Measurements from ENCODE around the gene TEX48. TPM values are rescaled to one million over a fixed set of nuclear protein-coding genes. Genes with fewer than 3 reads are reported as not detected.

TEX48 gene
- polyA plus RNA-seq, 1 donor from 2014 or later: not detected

DNA sequence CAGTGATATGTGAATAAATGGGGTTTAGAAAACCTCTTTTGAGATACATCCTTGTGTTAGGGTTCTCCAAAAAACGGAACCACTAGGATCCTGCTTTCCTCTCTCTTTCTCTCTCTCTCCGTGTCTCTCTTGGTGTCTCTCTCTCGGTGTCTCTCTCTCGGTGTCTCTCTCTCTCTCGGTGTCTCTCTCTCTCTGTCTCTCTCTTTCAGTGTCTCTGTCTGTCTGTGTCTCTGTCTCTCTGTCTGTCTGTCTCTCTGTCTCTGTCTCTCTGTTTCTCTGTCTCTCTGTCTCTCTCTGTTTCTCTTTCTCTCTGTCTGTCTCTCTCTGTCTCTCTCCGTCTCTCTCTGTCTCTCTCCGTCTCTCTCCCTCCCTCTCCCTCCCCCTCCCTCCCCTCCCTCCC is 7.8 kb upstream of the TEX48 start:
- Histone ChIP-seq H3K9me3 (ENCODE audit: low read length) (no peaks in the 10 kb centered on the region), H4K20me1 (ENCODE audit: insufficient read depth) (no peaks in the 10 kb centered on the region), H2AFZ (ENCODE audit: low read depth, low read length) (no peak overlapping the region), H3K9ac (ENCODE audit: low read length) (no peak overlapping the region), H3K36me3 (ENCODE audit: insufficient read depth, low read length) (no peaks in the 10 kb centered on the region), H3K4me2 (ENCODE audit: low read length) (no peak overlapping the region), H3K79me2 (replicated peaks; ENCODE audit: insufficient read depth, low read length) (no peaks in the 10 kb centered on the region), H3K4me3 (ENCODE audit: low read length) (no peak overlapping the region), H3K27me3 (ENCODE audit: insufficient read depth, low read depth, low read length) (no peaks in the 10 kb centered on the region), H3K9me2 (ENCODE audit: insufficient read depth, low read length) (no peaks in the 10 kb centered on the region), H3K27ac (ENCODE audit: low read length) (no peak overlapping the region), H3F3A (ENCODE audit: insufficient read depth, low read length, poor library complexity, severe bottlenecking) (no peaks in the 10 kb centered on the region)
- no peak for TF ChIP-seq EP300 (conservative IDR thresholded peaks at IDR 0.05; ENCODE audit: poor library complexity, severe bottlenecking)
- no peak for TF ChIP-seq SMC3 (conservative IDR thresholded peaks at IDR 0.05; ENCODE audit: poor library complexity)
- TF ChIP-seq POLR2AphosphoS5 (IDR thresholded peaks at IDR 0.05): no peak
- TF ChIP-seq EZH2 (IDR thresholded peaks at IDR 0.05; ENCODE audit: borderline replicate concordance, insufficient read depth, low read length, poor library complexity, severe bottlenecking): no peak
- no peak for TF ChIP-seq TAF1 (IDR thresholded peaks at IDR 0.05; ENCODE audit: low read depth)
- no peak for TF ChIP-seq MXI1 (conservative IDR thresholded peaks at IDR 0.05; ENCODE audit: poor library complexity, severe bottlenecking)
- TF ChIP-seq, protein P1, sequence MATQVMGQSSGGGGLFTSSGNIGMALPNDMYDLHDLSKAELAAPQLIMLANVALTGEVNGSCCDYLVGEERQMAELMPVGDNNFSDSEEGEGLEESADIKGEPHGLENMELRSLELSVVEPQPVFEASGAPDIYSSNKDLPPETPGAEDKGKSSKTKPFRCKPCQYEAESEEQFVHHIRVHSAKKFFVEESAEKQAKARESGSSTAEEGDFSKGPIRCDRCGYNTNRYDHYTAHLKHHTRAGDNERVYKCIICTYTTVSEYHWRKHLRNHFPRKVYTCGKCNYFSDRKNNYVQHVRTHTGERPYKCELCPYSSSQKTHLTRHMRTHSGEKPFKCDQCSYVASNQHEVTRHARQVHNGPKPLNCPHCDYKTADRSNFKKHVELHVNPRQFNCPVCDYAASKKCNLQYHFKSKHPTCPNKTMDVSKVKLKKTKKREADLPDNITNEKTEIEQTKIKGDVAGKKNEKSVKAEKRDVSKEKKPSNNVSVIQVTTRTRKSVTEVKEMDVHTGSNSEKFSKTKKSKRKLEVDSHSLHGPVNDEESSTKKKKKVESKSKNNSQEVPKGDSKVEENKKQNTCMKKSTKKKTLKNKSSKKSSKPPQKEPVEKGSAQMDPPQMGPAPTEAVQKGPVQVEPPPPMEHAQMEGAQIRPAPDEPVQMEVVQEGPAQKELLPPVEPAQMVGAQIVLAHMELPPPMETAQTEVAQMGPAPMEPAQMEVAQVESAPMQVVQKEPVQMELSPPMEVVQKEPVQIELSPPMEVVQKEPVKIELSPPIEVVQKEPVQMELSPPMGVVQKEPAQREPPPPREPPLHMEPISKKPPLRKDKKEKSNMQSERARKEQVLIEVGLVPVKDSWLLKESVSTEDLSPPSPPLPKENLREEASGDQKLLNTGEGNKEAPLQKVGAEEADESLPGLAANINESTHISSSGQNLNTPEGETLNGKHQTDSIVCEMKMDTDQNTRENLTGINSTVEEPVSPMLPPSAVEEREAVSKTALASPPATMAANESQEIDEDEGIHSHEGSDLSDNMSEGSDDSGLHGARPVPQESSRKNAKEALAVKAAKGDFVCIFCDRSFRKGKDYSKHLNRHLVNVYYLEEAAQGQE (IDR thresholded peaks at IDR 0.05; ENCODE audit: borderline replicate concordance): no peak
- TF ChIP-seq, protein P2, sequence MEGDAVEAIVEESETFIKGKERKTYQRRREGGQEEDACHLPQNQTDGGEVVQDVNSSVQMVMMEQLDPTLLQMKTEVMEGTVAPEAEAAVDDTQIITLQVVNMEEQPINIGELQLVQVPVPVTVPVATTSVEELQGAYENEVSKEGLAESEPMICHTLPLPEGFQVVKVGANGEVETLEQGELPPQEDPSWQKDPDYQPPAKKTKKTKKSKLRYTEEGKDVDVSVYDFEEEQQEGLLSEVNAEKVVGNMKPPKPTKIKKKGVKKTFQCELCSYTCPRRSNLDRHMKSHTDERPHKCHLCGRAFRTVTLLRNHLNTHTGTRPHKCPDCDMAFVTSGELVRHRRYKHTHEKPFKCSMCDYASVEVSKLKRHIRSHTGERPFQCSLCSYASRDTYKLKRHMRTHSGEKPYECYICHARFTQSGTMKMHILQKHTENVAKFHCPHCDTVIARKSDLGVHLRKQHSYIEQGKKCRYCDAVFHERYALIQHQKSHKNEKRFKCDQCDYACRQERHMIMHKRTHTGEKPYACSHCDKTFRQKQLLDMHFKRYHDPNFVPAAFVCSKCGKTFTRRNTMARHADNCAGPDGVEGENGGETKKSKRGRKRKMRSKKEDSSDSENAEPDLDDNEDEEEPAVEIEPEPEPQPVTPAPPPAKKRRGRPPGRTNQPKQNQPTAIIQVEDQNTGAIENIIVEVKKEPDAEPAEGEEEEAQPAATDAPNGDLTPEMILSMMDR (IDR thresholded peaks at IDR 0.05; ENCODE audit: poor library complexity, severe bottlenecking): no peak
- no peak for TF ChIP-seq RAD21 (conservative IDR thresholded peaks at IDR 0.05)

DNA sequence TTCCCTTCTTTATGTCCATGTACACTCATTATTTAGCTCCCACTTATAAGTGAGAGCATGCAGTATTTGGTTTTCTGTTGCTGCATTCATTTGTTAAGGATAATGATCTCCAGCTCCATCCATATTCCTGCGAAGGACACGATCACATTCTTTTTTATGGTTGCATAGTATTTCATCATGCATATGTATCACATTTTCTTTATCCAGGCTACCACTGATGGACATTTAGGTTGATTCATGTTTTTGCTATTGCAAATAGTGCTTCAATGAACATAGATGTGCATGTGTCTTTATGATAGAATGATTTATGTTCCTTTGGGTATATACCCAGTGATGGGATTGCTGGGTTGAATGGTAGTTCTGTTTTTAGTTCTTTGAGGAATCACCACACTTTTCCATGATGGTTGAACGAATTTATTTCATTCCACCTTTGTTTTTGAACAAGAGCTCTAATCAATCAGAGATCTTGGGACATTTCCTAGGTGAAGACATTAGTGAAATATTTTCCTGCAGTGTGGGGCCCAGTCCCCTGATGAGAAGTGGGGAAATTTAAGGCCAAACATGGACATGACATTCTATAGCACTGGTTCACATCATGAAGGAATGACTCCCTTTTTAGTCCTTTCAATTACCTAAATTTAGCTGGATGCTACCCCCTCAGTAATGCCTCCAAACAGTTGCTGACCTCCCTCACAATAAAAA is 7.1 kb upstream of the TEX48 start:
- no peaks in the 10 kb centered on the region for H4K20me1 ChIP-seq (ENCODE audit: insufficient read depth)
- H3K4me3 ChIP-seq (ENCODE audit: low read length): no peak overlapping the region
- no peaks in the 10 kb centered on the region for H3K9me2 ChIP-seq (ENCODE audit: insufficient read depth, low read length)
- H3F3A ChIP-seq (ENCODE audit: insufficient read depth, low read length, poor library complexity, severe bottlenecking): no peaks in the 10 kb centered on the region
- no peaks in the 10 kb centered on the region for H3K36me3 ChIP-seq (ENCODE audit: insufficient read depth, low read length)
- H3K9ac ChIP-seq (ENCODE audit: low read length): no peak overlapping the region
- H3K4me2 ChIP-seq (ENCODE audit: low read length): no peak overlapping the region
- no peak for TF ChIP-seq RAD21 (conservative IDR thresholded peaks at IDR 0.05)
- TF ChIP-seq, protein P1 (IDR thresholded peaks at IDR 0.05; ENCODE audit: borderline replicate concordance): no peak
- TF ChIP-seq MXI1 (conservative IDR thresholded peaks at IDR 0.05; ENCODE audit: poor library complexity, severe bottlenecking): no peak
- TF ChIP-seq POLR2AphosphoS5 (IDR thresholded peaks at IDR 0.05): no peak
- TF ChIP-seq TAF1 (IDR thresholded peaks at IDR 0.05; ENCODE audit: low read depth): no peak
- TF ChIP-seq EP300 (conservative IDR thresholded peaks at IDR 0.05; ENCODE audit: poor library complexity, severe bottlenecking): no peak
- TF ChIP-seq, protein P2 (IDR thresholded peaks at IDR 0.05; ENCODE audit: poor library complexity, severe bottlenecking): no peak
- no peak overlapping the region for H2AFZ ChIP-seq (ENCODE audit: low read depth, low read length)
- no peaks in the 10 kb centered on the region for H3K27me3 ChIP-seq (ENCODE audit: insufficient read depth, low read depth, low read length)
- no peaks in the 10 kb centered on the region for H3K9me3 ChIP-seq (ENCODE audit: low read length)
- no peaks in the 10 kb centered on the region for H3K79me2 ChIP-seq (replicated peaks; ENCODE audit: insufficient read depth, low read length)
- no peak overlapping the region for H3K27ac ChIP-seq (ENCODE audit: low read length)
